CD4-positive, CD25-positive, alpha-beta regulatory T cell (primary cell): Measurements from ENCODE around the gene FHIT. TPM values are rescaled to one million over a fixed set of nuclear protein-coding genes. Genes with fewer than 3 reads are reported as not detected.
A peak's percentile ranks its signal among the peaks of the same experiment; 100 is the strongest.

Source experiments
- ATAC-seq, 2 donors: fragments of 150-1000 bp; cut with Tn5 transposase; one replicate each; pipeline ENCODE4 v1.10.0; 2021; ENCODE audit warnings: low read depth in 2 of 2, moderate number of reproducible peaks in 2 of 2, moderate library complexity in 1 of 2
- DNase-seq, 3 donors: peaks; one replicate each; pipeline versions ENCODE4 v3.0.0 to v3.0.0-alpha.2; 2012 to 2022; ENCODE audit warnings: mixed read lengths in 1 of 3
- H3K27ac ChIP-seq: one replicate; pipeline ENCODE4 v1.7.0; 2013; ENCODE audit warnings: mild to moderate bottlenecking, low read length; ENCODE audit not compliant: insufficient read depth, poor library complexity, severe bottlenecking
- H3K27me3 ChIP-seq: one replicate; pipeline ENCODE4 v1.7.0; 2013; ENCODE audit warnings: low read length; ENCODE audit not compliant: control insufficient read depth, insufficient read depth
- H3K36me3 ChIP-seq: one replicate; pipeline ENCODE4 v1.7.0; 2013; ENCODE audit warnings: mild to moderate bottlenecking, low read length, moderate library complexity; ENCODE audit not compliant: control insufficient read depth, insufficient read depth
- H3K4me1 ChIP-seq: 2 replicates; pipeline ENCODE4 v1.7.0; 2013; ENCODE audit warnings: mild to moderate bottlenecking, low read length; ENCODE audit not compliant: insufficient read depth, control insufficient read depth, poor library complexity, severe bottlenecking
- H3K4me3 ChIP-seq: one replicate; pipeline ENCODE4 v1.7.0; 2013; ENCODE audit warnings: low read depth, mild to moderate bottlenecking, low read length, moderate library complexity
- H3K9me3 ChIP-seq, 2 experiments: 1 replicate in 1 of 2; 2 replicates in 1 of 2; pipeline ENCODE4 v1.7.0; 2013; ENCODE audit warnings: low read length in 2 of 2, mild to moderate bottlenecking in 1 of 2, moderate library complexity in 1 of 2; ENCODE audit not compliant: control insufficient read depth in 2 of 2
- H3K27ac Mint-ChIP-seq, 3 donors: one replicate each; pipeline ENCODE4 v1.8.0; 2020 to 2022; ENCODE audit warnings: mild to moderate bottlenecking in 3 of 3, mixed read lengths in 3 of 3, moderate library complexity in 2 of 3
- H3K27me3 Mint-ChIP-seq: one replicate; pipeline ENCODE4 v1.8.0; 2022; ENCODE audit warnings: mild to moderate bottlenecking, mixed read lengths
- H3K36me3 Mint-ChIP-seq: one replicate; pipeline ENCODE4 v1.8.0; 2020; ENCODE audit warnings: mixed read lengths
- H3K4me1 Mint-ChIP-seq, 4 donors: one replicate each; pipeline ENCODE4 v1.8.0; 2020 to 2022; ENCODE audit warnings: mixed read lengths in 4 of 4, mild to moderate bottlenecking in 1 of 4
- H3K4me3 Mint-ChIP-seq, 4 donors: one replicate each; pipeline ENCODE4 v1.8.0; 2020 to 2022; ENCODE audit warnings: mild to moderate bottlenecking in 4 of 4, mixed read lengths in 4 of 4, moderate library complexity in 3 of 4
- H3K9me3 Mint-ChIP-seq, 7 donors: one replicate each; pipeline ENCODE4 v1.8.0; 2020 to 2022; ENCODE audit warnings: mixed read lengths in 7 of 7, mild to moderate bottlenecking in 3 of 7, moderate library complexity in 2 of 7
- polyA plus RNA-seq, 4 donors: library from polyadenylated mRNA; unstranded; fragments of 300-500 nt; fragmentation: Illumina TruSeq; gene quantifications; one replicate each; pipeline ENCODE4 v1.2.3, GENCODE V29; 2021
- total RNA-seq: library from RNA; stranded (reverse); gene quantifications from one replicate; pipeline ENCODE4 v1.2.3, GENCODE V29; 2022

The FHIT gene
- total and polyA plus RNA-seq, 5 donors from 2014 or later = 7.8 to 120 (median 14.4) TPM

DNA sequence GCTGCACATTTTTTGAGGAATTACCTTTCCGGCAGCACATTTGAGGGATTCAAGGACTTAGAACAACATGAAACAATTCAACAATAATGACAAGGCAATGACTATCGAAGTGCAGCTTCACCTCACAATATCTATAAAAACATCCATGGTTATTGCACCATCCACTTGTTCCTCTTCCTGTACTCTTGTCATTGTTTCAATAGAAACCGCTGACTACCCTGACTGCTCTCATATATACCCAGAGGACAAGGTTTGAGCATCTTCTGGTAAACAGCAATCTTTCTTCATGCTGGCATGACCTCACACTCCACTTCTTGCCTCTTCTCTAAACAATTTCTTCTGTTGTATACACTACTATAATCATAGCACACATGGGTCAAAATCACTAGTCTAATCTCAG is 864.9 kb downstream of the FHIT start:
- no peaks in the 10 kb centered on the region for H3K36me3 ChIP-seq
- Mint-ChIP-seq H3K36me3 (no peaks in the 10 kb centered on the region), H3K27ac (no peak overlapping the region), H3K4me3 (no peak overlapping the region), H3K27me3 (no peaks in the 10 kb centered on the region), H3K9me3 (no peaks in the 10 kb centered on the region), H3K4me1 (no peaks in the 10 kb centered on the region)
- no peak for ATAC-seq
- no peaks in the 10 kb centered on the region for H3K4me1 ChIP-seq
- DNase-seq = no peak
- no peaks in the 10 kb centered on the region for H3K27me3 ChIP-seq
- no peaks in the 10 kb centered on the region for H3K9me3 ChIP-seq
- H3K4me3 ChIP-seq = no peak overlapping the region
- H3K27ac ChIP-seq = no peak overlapping the region

DNA sequence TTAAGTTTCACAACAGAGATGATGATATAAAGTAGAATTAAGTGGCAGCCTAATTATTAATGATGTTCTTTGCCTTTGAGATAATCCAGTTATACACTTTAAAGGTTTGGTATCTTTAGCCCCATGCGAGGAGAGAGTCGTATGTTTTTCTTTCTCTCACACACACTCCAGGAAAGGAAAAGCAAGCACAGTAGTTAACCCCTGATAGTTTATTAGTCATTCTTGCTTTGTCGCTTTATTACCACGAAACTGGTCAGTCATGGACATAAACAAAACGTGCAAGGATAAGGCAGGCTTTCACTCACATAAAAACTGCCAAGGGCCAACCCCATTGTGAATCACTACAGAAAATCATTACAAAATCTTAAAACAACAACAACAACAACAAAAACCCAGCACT is 866.9 kb downstream of the FHIT start:
- no peaks in the 10 kb centered on the region for H3K9me3 ChIP-seq
- DNase-seq (no peak), ATAC-seq (no peak)
- no peak overlapping the region for H3K27ac Mint-ChIP-seq
- no peaks in the 10 kb centered on the region for H3K27me3 Mint-ChIP-seq
- H3K4me3 ChIP-seq = no peak overlapping the region
- no peaks in the 10 kb centered on the region for H3K36me3 Mint-ChIP-seq
- no peaks in the 10 kb centered on the region for H3K36me3 ChIP-seq
- H3K4me1 ChIP-seq = no peaks in the 10 kb centered on the region
- no peak overlapping the region for H3K4me3 Mint-ChIP-seq
- no peaks in the 10 kb centered on the region for H3K4me1 Mint-ChIP-seq
- no peaks in the 10 kb centered on the region for H3K27me3 ChIP-seq
- H3K27ac ChIP-seq = no peak overlapping the region
- H3K9me3 Mint-ChIP-seq = peaks cover 0 to 2% (median 0%) of the 10 kb centered on the region in 7 donors

DNA sequence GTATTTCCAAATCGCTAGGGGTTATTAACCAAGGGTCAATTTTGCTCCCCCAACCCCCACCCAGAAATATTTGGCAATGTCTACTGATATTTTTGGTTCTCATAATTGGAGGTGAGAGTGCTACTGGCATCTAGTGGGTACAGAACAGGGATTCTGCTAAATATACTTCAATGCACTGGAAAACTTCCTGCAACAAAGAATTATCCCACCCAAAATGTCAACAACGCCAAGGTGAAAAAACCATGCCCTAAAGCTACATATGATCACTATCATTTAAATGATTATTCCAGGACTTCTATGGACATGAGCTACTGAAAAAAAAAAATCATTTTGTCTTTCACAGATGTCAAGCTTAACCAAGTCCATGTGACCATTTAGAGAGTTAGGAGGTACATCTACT is 867.9 kb downstream of the FHIT start:
- no peak overlapping the region for H3K27ac Mint-ChIP-seq
- ATAC-seq = no peak
- H3K36me3 Mint-ChIP-seq = no peaks in the 10 kb centered on the region
- Histone ChIP-seq H3K4me3 (no peak overlapping the region), H3K4me1 (no peaks in the 10 kb centered on the region), H3K9me3 (no peaks in the 10 kb centered on the region), H3K27me3 (no peaks in the 10 kb centered on the region), H3K36me3 (no peaks in the 10 kb centered on the region), H3K27ac (no peak overlapping the region)
- no peaks in the 10 kb centered on the region for H3K4me1 Mint-ChIP-seq
- no peak overlapping the region for H3K4me3 Mint-ChIP-seq
- no peak for DNase-seq
- H3K27me3 Mint-ChIP-seq = no peaks in the 10 kb centered on the region
- peaks cover 0 to 2% (median 0%) of the 10 kb centered on the region in 7 donors for H3K9me3 Mint-ChIP-seq

DNA sequence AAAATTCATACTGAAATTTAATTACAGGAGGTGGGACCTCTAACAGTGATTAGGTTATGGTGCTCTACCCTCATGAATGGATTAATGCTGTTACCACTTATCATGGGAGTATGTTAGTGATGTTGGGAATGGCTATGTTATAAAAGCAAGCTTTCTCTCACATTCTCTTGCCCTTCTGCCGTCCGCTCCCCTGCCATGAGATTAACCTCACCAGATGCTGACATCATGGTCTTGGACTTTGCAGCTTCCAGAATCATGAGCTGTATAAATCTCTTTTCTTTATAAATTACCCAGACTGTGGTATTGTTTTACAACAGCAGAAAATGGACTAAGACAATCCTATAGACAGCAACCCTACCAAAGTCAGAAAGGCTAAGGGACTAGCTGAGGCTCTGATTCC is 884.8 kb downstream of the FHIT start:
- Histone ChIP-seq H3K9me3 (no peaks in the 10 kb centered on the region), H3K27me3 (no peaks in the 10 kb centered on the region), H3K36me3 (no peaks in the 10 kb centered on the region), H3K27ac (no peak overlapping the region), H3K4me3 (no peak overlapping the region), H3K4me1 (no peaks in the 10 kb centered on the region)
- H3K9me3 Mint-ChIP-seq = peaks cover 0 to 7% (median 5%) of the 10 kb centered on the region in 7 donors
- ATAC-seq (no peak), DNase-seq (no peak)
- no peak overlapping the region for H3K4me3 Mint-ChIP-seq
- H3K27ac Mint-ChIP-seq = peak overlapping the region in 1 of 3 donors; percentile 71
- no peaks in the 10 kb centered on the region for H3K36me3 Mint-ChIP-seq
- peaks cover 6% of the 10 kb centered on the region for H3K27me3 Mint-ChIP-seq
- H3K4me1 Mint-ChIP-seq = peaks cover 0 to 5% (median 2%) of the 10 kb centered on the region in 4 donors

DNA sequence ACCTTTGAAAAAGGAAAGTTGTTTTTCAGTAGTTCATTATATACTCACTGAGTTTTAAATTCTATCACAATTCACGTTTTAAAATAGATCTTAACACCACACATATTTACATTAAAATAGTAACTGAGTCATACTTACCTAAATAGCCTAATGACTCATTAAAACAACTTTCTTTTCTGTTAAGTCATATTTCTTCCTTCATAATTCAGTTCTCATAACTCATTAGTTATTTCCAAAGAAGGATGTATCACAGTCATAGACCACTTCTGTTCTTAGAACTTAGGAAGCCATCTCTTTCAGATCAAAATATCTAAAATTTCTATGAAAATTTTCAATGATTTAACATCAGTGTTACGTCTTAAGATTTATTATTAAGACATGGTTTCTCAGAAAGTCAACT is 885.9 kb downstream of the FHIT start:
- no peaks in the 10 kb centered on the region for H3K36me3 Mint-ChIP-seq
- H3K27ac ChIP-seq = no peak overlapping the region
- H3K27me3 Mint-ChIP-seq = no peaks in the 10 kb centered on the region
- no peak overlapping the region for H3K4me3 ChIP-seq
- no peaks in the 10 kb centered on the region for H3K36me3 ChIP-seq
- ATAC-seq (peak; percentile 68 to 76), DNase-seq (peak in 1 of 3 donors; percentile 80)
- no peak overlapping the region for H3K27ac Mint-ChIP-seq
- H3K9me3 Mint-ChIP-seq = peaks cover 0 to 6% (median 2%) of the 10 kb centered on the region in 7 donors
- no peaks in the 10 kb centered on the region for H3K9me3 ChIP-seq
- H3K27me3 ChIP-seq = no peaks in the 10 kb centered on the region
- no peaks in the 10 kb centered on the region for H3K4me1 ChIP-seq
- no peak overlapping the region for H3K4me3 Mint-ChIP-seq
- H3K4me1 Mint-ChIP-seq = peaks cover 0 to 5% (median 2%) of the 10 kb centered on the region in 4 donors

DNA sequence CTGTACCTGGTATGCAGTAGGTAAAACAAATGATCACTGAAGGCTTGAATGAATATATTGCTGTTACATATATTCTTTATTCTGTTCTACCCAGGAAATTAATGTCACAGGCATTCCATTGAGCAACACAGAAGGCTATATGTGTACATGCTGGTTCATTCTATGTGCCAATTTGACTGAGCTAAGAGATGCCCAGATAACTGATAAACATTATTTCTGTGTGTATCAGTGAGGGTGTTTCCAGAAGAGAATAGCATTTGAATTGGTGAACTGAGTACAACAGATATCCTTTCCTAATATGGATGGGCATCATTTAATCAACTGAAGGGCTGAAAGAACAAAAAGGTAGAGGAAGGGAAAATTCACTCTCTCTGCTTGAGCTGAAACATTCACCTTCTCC is 886.8 kb downstream of the FHIT start:
- H3K27ac Mint-ChIP-seq = no peak overlapping the region
- no peaks in the 10 kb centered on the region for H3K9me3 ChIP-seq
- peaks cover 0 to 5% (median 2%) of the 10 kb centered on the region in 4 donors for H3K4me1 Mint-ChIP-seq
- DNase-seq = no peak
- H3K4me3 Mint-ChIP-seq = no peak overlapping the region
- no peaks in the 10 kb centered on the region for H3K27me3 Mint-ChIP-seq
- no peaks in the 10 kb centered on the region for H3K4me1 ChIP-seq
- no peaks in the 10 kb centered on the region for H3K27me3 ChIP-seq
- peaks cover 0 to 5% (median 2%) of the 10 kb centered on the region in 7 donors for H3K9me3 Mint-ChIP-seq
- no peak overlapping the region for H3K4me3 ChIP-seq
- H3K36me3 Mint-ChIP-seq = no peaks in the 10 kb centered on the region
- H3K36me3 ChIP-seq = no peaks in the 10 kb centered on the region
- ATAC-seq = no peak
- no peak overlapping the region for H3K27ac ChIP-seq

DNA sequence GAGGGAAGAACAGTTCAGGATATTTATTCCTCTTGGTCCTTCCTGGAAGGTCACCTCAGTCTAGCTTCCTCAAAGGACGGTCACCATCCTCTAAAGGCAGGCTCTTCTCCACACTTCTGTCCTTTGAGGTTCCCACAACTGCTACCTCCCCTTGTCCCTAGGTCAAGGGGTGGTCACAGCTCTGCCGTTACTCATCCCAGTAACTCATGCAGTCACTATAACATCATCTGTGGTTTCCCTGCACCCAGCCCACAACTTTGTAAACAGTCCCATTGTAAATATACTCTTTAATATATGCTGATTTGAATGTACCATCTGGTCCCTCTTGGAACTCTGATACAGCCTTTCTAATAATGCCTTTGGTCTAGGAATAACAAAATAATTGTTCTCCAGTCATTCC is 887.4 kb downstream of the FHIT start:
- no peak overlapping the region for H3K4me3 Mint-ChIP-seq
- H3K9me3 ChIP-seq = no peaks in the 10 kb centered on the region
- peaks cover 0 to 5% (median 2%) of the 10 kb centered on the region in 4 donors for H3K4me1 Mint-ChIP-seq
- peak overlapping the region in 1 of 3 donors; percentile 43 for H3K27ac Mint-ChIP-seq
- peaks cover 0 to 3% (median 2%) of the 10 kb centered on the region in 7 donors for H3K9me3 Mint-ChIP-seq
- ATAC-seq (no peak), DNase-seq (peak in 1 of 3 donors; percentile 37)
- H3K27ac ChIP-seq = no peak overlapping the region
- H3K4me3 ChIP-seq = no peak overlapping the region
- H3K4me1 ChIP-seq = no peaks in the 10 kb centered on the region
- no peaks in the 10 kb centered on the region for H3K27me3 ChIP-seq
- H3K36me3 ChIP-seq = no peaks in the 10 kb centered on the region
- no peaks in the 10 kb centered on the region for H3K27me3 Mint-ChIP-seq
- no peaks in the 10 kb centered on the region for H3K36me3 Mint-ChIP-seq

DNA sequence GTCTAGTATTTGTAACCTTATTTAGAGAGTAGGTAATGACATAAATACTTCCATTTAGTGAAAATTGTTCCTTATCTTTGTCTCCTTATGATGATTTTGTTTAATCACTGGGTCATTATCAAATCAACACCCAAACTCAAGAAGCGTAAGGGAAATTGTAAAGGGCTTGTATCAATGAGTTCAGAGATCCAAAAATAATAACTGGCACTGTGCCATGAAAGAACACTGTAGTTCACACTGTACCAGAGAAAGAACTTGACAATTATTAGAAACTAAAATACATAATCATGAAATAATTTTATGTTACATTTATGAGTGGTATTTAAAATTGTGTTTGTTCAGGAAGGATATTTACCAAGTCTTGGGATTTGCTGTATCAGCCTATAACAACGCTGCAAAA is 895.4 kb downstream of the FHIT start:
- no peak overlapping the region for H3K4me3 Mint-ChIP-seq
- Histone ChIP-seq H3K9me3 (no peaks in the 10 kb centered on the region), H3K4me1 (no peaks in the 10 kb centered on the region), H3K36me3 (no peaks in the 10 kb centered on the region), H3K27me3 (no peaks in the 10 kb centered on the region), H3K4me3 (no peak overlapping the region), H3K27ac (no peak overlapping the region)
- H3K9me3 Mint-ChIP-seq = peaks cover 0 to 7% (median 0%) of the 10 kb centered on the region in 7 donors
- no peak overlapping the region for H3K27ac Mint-ChIP-seq
- no peaks in the 10 kb centered on the region for H3K4me1 Mint-ChIP-seq
- ATAC-seq = no peak
- no peak for DNase-seq
- peaks cover 5% of the 10 kb centered on the region for H3K27me3 Mint-ChIP-seq
- no peaks in the 10 kb centered on the region for H3K36me3 Mint-ChIP-seq
